HG03064 (cell line): Measurements from ENCODE around the gene HLCS.

Experiments
- ATAC-seq: cut with Tn5 transposase; IDR thresholded peaks from one replicate; pipeline ENCODE4 v1.9.1; 2021; ENCODE audit warnings: low read depth; ENCODE audit not compliant: unreplicated experiment

HLCS gene

DNA sequence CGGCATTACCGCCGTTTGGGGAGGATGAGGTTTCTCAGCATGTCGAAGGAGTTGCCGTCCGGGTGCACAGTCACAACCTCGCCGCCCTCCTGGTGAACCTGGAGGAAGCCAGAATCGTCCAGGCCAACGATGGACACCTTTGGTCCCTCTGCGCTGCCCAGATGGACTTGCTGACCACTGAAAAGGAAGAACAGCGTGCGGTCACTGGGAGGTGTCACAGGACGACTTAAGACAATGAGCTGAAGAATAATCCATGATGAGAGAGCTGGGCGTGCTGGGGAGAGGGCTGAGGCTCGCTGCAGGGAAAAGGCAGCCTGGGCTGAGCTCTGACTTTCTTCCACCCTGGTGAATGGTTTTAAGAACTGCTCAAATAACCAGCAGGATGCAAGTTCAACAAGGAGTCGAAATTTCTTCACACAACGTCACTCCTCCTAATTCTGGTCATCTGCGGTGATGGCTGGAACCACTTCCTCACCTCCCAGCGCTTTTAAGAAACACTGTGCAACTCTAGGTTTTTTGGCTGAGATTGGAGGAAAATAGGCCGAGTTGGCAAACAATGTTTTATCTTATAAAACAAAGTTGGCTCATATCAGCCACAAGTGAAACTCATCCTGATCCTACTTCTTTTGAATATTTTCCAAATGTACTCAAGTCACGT, 212.1 kb downstream of the HLCS start:
- ATAC-seq: no peak

GRCh38 chr21:36753556-36753955, 212.9 kb downstream of the HLCS start:
- ATAC-seq: no peak

DNA sequence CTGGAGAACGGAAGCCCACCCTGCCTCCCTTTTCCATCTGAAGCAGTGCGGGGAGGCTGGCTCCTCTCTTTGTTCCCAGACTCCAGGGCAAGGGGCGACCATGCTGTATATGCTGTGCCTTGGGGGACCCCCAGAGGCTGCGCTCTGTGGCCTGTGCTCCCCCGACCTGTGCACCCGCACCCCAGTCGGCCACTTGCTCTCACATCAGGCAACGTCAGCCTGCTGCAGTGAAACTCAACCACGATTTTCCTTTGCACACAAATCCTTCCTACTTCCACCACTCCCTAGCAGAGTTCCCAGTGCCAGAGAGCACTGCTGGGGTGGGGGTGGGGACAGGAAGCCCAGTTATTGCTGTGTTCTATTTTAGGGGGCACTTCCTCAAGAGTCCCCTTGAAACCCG, 215.1 kb downstream of the HLCS start:
- no peak for ATAC-seq

DNA sequence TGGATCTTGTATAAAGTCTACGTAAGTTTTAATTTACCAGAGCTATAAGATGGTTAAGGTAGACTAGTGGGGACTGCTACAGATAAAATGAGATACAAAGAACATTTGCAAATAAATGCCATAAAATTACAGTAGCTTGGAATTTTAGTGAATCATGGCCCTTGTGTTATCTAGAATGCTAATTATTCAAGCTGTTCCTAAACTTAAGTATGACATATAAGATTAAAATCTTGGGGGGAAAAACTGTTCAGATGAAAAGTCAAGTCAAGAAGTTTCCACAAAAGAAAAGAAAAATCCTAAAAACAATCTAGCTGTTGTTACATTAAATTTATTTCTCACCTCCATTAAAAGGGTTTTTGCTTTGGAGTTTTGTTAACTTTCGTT, 215.9 kb downstream of the HLCS start:
- no peak for ATAC-seq

DNA sequence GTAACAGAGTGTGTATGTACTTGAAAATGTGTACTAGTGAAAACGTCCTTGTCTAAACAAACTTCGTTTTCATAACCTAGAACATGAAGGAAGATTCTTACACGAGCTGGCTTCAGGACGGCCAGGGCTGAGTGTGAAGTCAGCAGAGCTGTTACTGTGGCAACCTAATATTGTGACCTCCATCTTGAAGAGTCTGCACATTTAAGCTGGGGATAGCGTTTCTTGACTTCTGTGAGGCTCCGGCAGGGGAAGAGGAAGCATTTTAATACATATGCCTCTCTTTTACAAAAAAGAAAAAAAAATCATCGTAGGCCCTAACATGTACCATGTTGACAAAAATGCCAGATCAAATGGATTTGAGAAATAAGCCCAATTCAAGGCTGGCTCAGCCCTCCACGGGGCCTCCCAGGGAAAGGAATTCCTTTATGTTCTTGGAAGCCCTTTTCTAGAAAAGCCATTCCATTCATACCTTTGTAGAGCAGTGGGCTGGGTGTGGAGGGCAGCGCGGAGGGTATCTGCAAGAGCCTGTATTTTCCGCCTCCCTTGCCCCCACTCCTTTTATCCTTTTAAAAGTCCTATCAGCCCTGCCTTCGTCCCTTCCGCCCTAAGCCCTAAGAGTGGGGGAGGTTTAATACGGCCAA, 216.4 kb downstream of the HLCS start:
- no peak for ATAC-seq

GRCh38 chr21:36747815-36748383, 218.6 kb downstream of the HLCS start:
- ATAC-seq: no peak

DNA sequence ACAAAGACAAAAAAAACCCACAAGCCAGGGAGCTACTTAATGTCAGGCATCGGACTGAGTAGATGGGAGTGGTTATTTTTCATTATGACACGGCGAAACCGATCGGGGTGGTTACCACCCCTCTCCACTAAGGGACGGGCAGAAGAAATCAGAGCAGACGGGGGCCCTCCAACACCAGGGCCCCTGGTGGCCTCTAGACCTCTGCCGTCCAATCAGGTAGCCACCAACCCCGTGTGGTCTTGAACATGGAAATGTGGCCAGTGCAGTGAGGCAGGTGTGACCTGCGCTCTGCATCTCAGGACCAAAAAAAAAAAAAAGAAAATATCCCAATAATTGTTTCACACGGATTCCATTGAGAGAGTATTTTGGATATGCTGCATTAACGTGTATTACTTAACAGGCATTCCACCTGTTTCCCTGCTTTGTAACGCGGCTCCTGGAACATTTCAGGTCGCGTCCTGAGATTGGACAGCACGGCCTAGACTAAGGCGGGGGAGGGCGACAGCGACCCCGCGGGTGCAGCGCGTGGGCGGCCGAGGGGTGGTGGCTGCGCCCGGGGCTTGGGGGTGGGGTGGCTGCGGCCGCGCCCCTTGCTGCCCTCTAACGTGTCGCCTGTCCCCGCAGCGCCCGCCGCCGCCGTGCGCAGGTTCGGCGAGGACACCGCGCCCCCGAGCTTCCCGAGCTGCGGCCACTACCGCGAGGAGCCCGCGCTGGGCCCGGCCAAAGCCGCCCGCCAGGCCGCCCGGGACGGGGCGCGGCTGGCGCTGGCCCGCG, 219.2 kb downstream of the HLCS start:
- ATAC-seq: no peak

DNA sequence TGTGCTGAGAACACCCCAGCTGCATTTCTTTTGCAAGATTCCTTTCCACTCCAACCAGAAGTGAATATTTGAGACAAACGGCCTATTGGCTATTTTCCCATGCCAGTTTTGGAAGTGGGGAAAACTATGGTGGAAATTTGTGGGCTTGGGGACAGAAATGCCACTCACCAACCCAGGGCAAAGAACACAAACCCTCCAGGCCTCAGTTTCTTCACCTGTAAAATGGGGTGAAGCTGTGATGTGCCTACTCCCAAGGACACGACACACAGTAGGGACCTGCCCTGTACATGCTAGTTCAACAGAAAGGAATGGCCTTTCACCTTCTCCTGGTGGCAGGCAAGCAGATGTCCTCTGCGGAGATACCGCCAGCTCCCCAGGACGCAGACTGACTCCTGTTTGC, 221.0 kb downstream of the HLCS start:
- ATAC-seq: no peak

DNA sequence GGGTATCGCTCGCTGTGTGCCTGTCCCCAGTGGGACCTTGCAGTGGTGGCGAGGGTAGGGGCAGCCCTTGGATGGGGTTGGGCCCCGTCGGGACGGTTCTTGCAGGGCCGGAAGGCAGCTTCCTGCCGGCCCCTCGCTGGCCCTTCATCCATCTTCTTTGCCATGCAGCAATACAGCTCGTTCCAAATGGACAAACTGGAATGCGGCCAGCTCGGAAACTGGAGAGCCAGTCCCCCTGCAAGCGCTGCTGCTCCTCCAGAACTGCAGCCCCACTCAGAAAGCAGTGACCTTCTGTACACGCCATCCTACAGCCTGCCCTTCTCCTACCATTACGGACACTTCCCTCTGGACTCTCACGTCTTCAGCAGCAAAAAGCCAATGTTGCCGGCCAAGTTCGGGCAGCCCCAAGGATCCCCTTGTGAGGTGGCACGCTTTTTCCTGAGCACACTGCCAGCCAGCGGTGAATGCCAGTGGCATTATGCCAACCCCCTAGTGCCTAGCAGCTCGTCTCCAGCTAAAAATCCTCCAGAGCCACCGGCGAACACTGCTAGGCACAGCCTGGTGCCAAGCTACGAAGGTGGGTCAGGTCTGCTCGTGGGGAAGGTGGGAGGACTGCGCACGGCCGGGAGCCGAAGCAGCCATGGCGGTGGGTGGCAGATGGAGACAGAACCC, 221.8 kb downstream of the HLCS start:
- ATAC-seq: no peak

GRCh38 chr21:36744190-36744559, 222.3 kb downstream of the HLCS start:
- no peak for ATAC-seq

- no peak for ATAC-seq
Measured at GRCh38 chr21:36743446-36743845, 223.0 kb downstream of the HLCS start.

DNA sequence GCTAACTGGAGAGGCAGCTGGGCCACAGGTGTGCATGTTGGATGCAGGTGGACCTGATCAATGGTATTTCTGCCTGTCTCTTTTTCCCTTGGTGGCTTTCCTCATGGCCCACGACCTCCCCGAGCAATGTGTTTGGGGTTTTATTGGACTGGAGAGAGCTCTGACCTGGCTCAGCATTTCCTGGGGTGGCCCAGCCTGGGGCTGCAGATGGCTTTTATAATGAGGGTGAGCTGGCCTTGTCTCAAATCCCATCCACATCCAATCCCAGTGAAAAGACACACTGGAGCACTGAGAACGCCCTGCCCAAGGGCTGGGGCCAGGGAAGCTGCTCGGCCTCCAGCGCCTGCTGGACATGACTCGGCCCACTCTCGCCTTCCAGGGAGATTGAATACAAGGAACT, 223.5 kb downstream of the HLCS start:
- ATAC-seq: no peak

DNA sequence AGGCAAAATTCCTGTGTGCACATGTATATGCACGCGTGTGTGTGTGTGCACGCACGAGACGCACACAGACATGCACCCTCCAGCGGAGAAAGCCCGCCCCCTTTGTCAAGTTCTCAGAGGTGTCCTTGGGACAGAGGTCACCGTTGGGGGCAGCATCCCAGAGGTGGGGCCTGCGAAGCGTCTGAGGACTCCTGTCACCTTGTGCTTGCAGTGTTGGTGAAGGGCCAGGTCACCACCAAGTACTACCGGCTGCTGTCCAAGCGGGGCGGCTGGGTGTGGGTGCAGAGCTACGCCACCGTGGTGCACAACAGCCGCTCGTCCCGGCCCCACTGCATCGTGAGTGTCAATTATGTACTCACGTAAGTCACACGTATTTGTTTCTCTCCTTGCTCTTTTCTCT, 225.0 kb downstream of the HLCS start:
- no peak for ATAC-seq

DNA sequence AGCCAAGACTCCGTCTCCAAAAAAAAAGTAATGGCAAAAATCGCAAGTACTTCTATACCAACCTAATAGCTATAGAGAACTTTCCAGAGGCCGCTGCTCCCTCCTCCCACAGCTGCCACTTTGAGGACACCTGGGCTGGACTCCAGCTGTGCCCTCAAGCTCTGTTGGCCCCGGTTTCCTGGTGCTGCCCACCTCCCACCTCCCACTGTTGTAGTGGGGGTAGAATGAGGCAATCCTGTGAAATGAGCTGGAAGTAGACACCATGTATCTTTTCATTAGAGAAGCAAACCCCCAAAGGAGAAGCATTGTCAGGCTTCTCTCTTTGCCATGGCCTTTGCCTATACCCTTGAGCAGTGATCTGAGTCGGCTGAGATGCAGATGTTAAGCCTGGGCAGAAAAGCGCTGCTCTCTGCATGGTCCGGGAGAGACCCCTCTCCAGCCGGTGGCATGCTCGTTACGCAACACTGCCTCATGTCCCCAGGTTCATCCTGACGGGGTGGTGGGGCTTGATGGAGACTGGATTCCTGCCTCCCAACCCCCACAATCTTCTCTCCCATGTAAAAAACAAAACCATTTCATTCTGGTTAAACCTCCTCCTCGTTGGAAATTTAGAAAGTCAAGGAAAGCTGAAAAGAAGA, 227.9 kb downstream of the HLCS start:
- ATAC-seq: no peak

GRCh38 chr21:36735724-36736320, 230.6 kb downstream of the HLCS start:
- ATAC-seq: no peak

- ATAC-seq: no peak
Measured at GRCh38 chr21:36735201-36735515, 231.3 kb downstream of the HLCS start.

DNA sequence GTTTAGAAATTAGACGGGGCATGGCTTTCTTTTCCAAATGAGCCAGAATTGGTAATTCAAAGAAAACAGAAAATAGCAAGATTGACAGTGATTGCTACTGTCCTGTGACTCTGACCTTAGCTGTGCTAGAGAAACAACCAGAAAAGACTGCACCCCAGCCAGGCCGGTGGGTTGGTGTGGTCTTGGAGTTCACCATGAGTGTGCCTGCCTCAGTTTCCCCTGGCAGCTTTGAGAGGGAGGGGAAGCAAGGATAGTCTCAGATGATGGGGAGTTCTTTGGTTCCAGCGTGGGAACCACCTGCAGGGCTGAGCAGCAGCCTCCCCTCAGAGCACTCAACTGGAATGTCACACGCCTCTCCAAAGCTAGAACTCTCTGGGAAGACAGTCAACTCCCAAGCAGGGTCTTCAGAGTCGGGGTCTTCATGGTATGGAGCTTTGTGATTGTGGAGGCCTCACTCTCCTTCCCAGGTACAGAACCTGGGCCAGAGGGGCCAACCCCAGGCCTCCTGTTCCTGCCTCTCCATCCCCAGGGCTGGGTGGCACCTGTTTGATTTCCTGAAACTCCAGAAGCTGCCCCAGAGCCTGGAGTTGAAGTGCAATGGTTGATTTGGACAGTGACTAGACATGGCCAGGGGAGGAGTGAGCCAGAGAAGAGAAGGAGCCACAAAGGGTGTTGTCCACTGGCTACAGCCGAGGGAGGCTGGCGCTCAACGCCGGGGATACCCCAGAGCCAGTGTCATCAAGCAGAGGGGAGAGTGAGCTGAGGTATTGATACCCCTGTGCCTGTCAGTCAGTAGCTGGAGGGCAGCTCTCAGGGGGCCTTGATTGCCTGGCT, 231.9 kb downstream of the HLCS start:
- ATAC-seq: no peak

- ATAC-seq: no peak
Measured at GRCh38 chr21:36733857-36734256, 232.6 kb downstream of the HLCS start.

GRCh38 chr21:36732761-36733160, 233.7 kb downstream of the HLCS start:
- no peak for ATAC-seq

DNA sequence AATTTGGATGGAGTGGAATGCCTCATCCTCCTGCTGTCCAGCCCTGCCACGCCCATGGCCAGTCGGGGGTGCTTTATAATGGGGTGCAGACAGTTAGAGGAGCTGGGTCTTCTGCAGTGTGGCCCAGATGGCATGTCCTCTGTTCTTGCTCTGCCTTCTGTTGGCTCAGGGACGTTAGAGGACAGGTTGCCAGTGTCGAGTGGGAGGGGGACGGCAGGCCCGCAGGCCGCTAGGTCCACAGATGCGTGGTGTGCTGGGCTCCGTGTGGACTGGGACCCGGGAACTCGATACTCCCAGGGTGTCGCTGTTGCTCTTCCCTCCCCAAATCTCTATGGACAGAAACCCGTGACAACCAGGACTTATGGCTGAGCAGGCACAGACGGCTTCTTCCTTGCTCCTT, 234.3 kb downstream of the HLCS start:
- ATAC-seq: no peak
